HCT116 (cell line): ENCODE data around the gene DCP1A.

Source experiments
- CEBPB ChIP-seq: IDR thresholded peaks from 2 replicates; pipeline ENCODE4 v1.6.1; 2012; ENCODE audit warnings: low read depth
- CTCF ChIP-seq, 3 experiments: fragments of 200-600 bp in 1 of 3; sonication (generic) in 1 of 3; IDR thresholded peaks in 2 of 3; conservative IDR thresholded peaks in 1 of 3; 2 replicates each; pipeline ENCODE4 v1.5.1; 2012 to 2017; ENCODE audit warnings: low read depth in 2 of 3, low read length in 2 of 3, antibody characterized with exemption in 1 of 3, borderline replicate concordance in 1 of 3, control low read depth in 1 of 3, mild to moderate bottlenecking in 1 of 3, mixed read lengths in 1 of 3, mixed run types in 1 of 3, moderate library complexity in 1 of 3; ENCODE audit not compliant: insufficient read depth in 1 of 3
- EGR1 ChIP-seq: IDR thresholded peaks from 2 replicates; pipeline ENCODE4 v1.6.1; 2012; ENCODE audit warnings: low read depth
- EZH2 ChIP-seq: fragments of 200-600 bp; sonication (generic); IDR thresholded peaks from 2 replicates; pipeline ENCODE4 v1.6.1; 2017; ENCODE audit warnings: antibody characterized with exemption, mixed run types
- EZH2phosphoT487 ChIP-seq: fragments of 200-600 bp; IDR thresholded peaks from 2 replicates; pipeline ENCODE4 v1.6.1; 2018; ENCODE audit warnings: antibody characterized with exemption, borderline replicate concordance
- MAX ChIP-seq: IDR thresholded peaks from 2 replicates; pipeline ENCODE4 v1.6.1; 2012
- POLR2A ChIP-seq: IDR thresholded peaks from 2 replicates; pipeline ENCODE4 v1.7.0; 2011; ENCODE audit warnings: borderline replicate concordance; ENCODE audit not compliant: insufficient read depth, insufficient read length; ENCODE audit errors: extremely low read depth
- POLR2AphosphoS5 ChIP-seq: IDR thresholded peaks from 2 replicates; pipeline ENCODE4 v1.6.1; 2011; ENCODE audit warnings: mild to moderate bottlenecking, low read depth, low read length, moderate library complexity
- SIN3A ChIP-seq: IDR thresholded peaks from 2 replicates; pipeline ENCODE4 v1.6.1; 2012; ENCODE audit warnings: low read depth
- ZBTB33 ChIP-seq: IDR thresholded peaks from 2 replicates; pipeline ENCODE4 v1.6.1; 2011; ENCODE audit warnings: mild to moderate bottlenecking, low read length, moderate library complexity; ENCODE audit not compliant: insufficient replicate concordance; ENCODE audit errors: extremely low read depth
- ZFX ChIP-seq: fragments of 450-650 bp; IDR thresholded peaks from 2 replicates; pipeline ENCODE4 v1.6.1; 2017
- ZNF274 ChIP-seq: fragments of 200-500 bp; sonication (Bioruptor generic); IDR thresholded peaks from 2 replicates; pipeline ENCODE4 v1.6.1; 2014; ENCODE audit warnings: mild to moderate bottlenecking, low read depth, low read length, inconsistent platforms

- TF ChIP-seq CTCF (IDR thresholded peaks at IDR 0.05 in 2 of 3, conservative IDR thresholded peaks at IDR 0.05 in 1 of 3; ENCODE audit: borderline replicate concordance in 1 of 3, insufficient read depth in 1 of 3, low read depth in 2 of 3, low read length in 2 of 3) (no peak), EZH2 (no peak), ZBTB33 (no peak), ZFX (0 out of 2 replicates have a peak, but pooled peaks have one; percentile 4), MAX (no peak), ZNF274 (no peak), POLR2A (no peak), POLR2AphosphoS5 (no peak), EGR1 (no peak), SIN3A (no peak), CEBPB (no peak), EZH2phosphoT487 (no peak)
These were observed 104.7 kb downstream of the DCP1A start for GRCh38 chr3:53242642-53243041.
